SW480 (cell line): Measurements from ENCODE around the gene TAF12.
"Not testable (repeated sequence)": the region's sequence is repeated elsewhere in the genome, so short reads cannot be mapped to it uniquely, and the experiment has no call there.

Source experiments
- DNase-seq: peaks from one replicate; pipeline ENCODE4 v3.0.0-alpha.2; 2016; ENCODE audit warnings: low spot score

TAF12 gene, protein sequence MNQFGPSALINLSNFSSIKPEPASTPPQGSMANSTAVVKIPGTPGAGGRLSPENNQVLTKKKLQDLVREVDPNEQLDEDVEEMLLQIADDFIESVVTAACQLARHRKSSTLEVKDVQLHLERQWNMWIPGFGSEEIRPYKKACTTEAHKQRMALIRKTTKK

GRCh38 chr1:28642847-28643635 lies at the start of gene TAF12:
Gene TAF12 (minus strand): TSS chr1:28643067. CDS start chr1:28622081, 20,986 bp downstream.
- peak; percentile 93 for DNase-seq

GRCh38 chr1:28691627-28692026 lies 48.8 kb upstream of the TAF12 start:
- DNase-seq: not testable (repeated sequence)

DNA sequence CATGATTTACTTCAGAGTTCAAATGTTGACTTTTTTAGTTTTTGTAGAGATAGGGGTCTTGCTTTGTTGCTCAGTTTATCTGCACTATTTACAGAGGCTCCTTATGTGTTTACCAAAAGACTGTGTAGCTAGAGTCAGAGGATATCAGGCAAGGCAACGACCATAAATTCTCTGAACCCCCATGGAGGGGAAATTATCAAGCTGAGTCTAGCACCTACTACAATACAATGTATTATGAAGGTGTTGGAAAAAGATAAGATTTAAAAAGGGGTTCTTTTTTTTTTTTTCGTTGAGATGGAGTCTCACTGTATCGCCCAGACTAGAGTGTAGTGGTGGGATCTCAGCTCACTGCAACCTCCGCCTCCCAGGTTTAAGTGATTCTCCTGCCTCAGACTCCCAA lies 42.1 kb upstream of the TAF12 start:
- no peak for DNase-seq

DNA sequence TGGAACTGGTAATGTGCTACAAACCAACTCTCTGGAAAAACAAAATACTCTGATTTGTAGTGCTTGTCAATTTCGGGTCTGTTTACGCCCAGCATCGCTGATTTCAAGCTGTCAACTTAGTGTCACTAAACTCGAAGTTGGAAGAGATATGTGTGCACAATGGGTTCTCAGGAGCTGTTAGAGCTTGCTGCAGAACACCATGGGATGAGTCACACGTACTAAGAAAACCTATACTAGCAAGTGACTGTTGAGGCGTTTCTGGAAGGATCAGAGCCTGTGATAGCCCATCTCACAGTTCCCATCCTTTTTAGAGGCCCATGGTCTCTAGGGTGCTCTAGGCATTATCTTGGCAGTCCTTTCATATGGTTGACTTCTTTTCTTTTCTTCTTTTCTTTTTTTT lies 40.0 kb upstream of the TAF12 start:
- no peak for DNase-seq

DNA sequence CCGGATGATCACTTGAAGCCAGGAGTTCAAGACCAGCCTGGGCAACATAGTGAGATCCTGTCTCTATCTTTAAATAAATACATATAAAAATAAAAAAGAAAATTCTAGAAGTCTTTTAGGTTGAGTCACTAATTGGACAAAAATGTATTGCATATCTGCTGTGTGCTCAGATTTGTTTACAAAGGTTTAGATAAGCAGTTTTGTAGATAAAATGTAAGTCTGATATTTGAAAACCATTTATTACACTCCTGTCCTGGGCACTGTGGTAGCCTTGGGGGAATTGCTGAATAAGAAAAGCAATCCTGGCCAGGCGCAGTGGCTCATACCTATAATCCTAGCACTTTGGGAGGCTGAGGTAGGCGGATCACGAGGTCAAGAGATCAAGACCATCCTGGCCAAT lies 37.3 kb upstream of the TAF12 start:
- no peak for DNase-seq

GRCh38 chr1:28675924-28676257 lies 33.0 kb upstream of the TAF12 start:
- DNase-seq: no peak

GRCh38 chr1:28672971-28673370 lies 30.1 kb upstream of the TAF12 start:
- not testable (repeated sequence) for DNase-seq

DNA sequence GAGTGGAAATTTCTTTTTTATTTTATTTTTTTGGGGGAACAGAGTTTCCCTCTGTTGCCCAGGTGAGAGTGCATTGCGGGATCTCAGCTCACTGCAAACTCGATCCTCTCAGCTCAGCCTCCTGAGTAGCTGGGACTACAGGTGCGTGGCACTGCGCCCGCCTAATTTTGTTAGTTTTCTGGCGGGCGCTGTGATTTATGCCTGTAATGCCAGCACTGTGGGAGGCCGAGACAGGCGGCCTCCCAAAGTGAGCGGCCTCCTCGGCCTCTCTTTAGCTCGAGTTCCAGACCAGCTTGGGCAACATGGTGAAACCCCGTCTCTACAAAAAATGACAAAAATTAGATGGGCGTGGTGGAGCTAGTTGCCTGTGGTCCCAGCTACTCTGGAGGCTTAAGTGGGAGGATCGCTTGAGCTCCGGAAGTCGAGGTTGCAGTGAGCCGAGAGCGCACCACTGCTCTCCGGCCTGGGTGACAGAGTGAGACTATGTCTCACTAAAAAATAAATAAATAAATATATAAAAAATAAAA lies 28.4 kb upstream of the TAF12 start:
- DNase-seq: no peak

DNA sequence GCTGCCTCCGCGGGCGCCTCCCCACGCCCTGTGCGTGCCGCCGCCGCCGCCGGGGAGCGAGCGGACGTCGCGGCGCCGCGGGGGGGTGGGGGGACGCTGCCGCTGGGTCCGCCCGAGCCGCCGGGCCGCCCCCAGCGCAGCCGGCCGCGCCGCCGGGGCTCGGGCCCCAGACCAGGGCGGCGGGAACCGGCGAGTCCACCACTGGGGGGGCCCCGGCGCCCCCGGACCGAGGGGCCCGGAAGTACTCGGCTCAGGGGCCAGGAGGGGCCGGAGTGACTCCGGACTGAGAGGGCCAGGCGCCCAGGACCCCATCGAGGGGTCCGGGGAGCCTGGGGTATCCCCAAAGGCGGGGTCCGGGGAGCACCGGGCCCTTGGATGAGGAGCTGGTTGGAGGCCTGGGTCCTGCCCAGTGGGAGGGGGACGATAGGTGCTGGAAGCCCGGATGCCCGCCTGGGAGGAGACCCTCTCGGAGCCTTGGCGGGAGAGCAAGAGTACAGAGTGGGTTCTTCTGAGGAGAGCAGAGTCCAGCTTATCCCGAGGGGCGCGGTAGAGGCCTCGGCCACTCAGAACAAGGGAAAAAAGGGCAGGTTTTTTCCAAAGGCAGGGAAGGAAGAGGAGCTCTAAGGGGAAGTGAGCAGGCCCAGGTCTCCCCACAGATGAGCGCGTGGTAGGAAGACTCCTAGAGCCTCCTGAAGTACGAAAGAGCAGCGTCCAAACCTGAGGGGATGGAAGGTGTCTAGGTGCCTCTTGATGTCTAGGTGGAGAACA lies 26.3 kb upstream of the TAF12 start:
- peak; percentile 33 for DNase-seq

GRCh38 chr1:28668191-28668955 lies 25.5 kb upstream of the TAF12 start, which contains the start of gene GMEB1:
Gene GMEB1 (plus strand): TSS chr1:28668784. CDS start chr1:28683613, 14,829 bp downstream.
- peak; percentile 84 for DNase-seq

- DNase-seq: no peak
Measured at GRCh38 chr1:28666806-28667205, 23.9 kb upstream of the TAF12 start.

DNA sequence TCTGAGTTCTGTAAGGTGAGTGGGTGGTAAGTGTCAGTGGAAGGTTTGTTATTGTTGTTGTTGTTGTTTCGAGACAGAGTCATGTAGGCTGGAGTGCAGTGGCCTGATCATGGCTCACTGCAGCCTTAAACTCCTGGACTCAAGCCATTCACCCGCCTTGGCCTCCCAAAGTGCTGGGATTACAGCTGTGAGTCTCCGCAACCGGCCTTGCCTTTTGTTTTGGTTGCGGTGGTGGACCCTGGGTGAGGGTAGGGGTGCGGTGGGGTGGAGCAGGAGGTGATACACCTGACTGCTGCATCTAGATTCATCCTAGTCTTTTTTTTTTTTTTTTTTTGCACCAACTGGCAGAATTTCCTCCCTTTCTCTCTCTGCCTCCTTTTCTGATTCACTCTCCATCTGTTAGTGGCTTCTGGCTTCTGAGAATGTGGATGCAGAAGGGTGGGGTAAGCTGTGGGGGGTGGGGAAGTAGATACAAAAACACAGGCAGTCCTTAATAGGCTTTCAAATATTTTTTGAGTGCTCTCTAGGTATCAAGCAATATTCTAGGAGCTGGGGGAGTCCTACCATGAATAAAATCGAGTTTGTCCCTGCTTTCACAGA lies 21.1 kb upstream of the TAF12 start:
- no peak for DNase-seq

GRCh38 chr1:28656335-28656734 lies 13.5 kb upstream of the TAF12 start:
- no peak for DNase-seq

DNA sequence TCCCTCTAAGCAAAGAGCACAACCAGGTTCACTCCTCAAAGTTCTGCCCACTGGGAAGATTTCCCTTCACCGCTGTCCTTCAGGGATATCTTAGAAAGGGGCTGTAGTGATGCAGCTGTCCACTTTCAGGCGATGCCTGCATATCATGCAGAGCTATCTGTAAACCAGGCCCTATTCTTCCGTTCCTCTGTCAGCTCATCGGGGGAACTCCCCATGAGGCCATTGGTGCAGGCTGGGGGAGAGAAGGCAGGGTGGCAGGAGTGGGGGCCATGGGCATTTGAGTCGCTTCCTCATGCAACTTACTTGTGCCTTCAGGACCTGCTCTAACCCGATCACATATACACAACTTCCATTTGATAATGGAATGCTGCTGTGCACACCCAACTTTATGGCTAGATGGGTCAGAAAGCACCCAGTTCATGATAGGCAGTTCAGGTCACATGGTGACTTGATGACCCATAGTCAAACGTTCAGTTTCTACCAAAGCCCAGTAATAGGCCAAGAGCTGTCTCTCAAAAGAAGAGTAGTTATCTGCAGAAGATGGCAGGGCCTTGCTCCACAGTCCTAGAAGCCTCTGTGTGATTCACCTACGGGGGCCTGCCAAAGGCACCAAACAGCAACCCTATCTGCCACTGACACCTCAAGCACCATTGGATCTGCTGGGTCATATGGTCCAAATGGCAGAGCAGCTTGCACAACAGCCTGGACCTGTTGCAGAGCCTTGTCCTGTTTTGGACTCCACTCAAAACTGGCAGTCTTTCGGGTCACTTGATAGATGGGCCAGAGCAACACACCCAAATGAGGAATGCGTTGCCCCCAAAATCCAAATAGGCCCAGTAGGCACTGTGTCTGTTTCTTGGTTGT lies 12.8 kb upstream of the TAF12 start:
- not testable (repeated sequence) for DNase-seq

GRCh38 chr1:28653870-28654269 lies 11.0 kb upstream of the TAF12 start:
- DNase-seq: peak; percentile 37

DNA sequence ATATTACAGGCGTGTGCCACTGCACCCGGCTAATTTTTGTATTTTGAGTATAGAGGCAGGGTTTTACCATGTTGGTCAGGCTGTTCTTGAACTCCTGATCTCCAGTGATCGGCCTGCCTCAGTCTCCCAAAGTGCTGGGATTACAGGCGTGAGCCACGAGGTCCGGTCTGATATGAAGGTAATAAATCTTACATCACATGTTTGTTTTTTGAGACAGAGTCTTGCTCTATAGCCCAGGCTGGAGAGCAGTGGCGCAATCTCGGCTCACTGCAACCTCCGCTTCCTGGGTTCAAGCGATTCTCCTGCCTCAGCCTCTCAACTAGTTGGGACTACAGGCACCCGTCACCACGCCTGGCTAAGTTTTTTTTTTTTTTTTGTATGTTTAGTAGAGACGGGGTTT lies 10.2 kb upstream of the TAF12 start:
- DNase-seq: not testable (repeated sequence)

DNA sequence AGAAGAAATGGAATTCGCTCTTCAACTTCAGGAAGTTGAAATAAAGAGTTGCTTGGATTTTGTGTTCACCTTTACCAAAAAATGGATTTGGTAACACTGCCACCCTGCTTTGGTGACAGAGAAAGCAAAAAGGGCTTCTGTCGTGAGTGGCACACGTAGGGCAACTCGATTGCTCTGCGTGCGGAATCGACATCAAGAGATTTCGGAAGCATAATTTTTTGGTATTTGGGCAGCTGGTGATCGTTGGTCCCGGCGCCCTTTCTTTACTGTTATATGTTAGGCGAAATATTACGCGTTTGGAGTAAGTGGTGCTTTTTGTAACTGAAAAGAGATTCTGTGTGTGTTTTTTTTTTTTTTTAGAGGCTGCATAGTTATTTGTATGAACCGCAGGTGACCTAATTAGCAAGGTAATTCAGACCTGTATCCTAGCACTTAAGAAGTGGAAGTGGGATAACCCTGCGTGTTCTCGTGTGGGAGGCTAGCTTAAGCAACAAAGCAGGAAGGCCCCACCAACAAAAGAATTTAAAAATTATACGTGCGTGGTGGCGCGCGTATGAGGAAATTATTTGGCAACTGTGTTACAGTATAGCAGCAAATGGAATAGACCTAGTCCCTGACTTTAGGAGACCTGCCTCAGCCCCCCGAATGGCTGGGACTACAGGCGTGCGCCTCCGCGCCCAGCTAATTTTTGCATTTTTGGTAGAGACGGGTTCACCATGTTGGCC lies 5.8 kb upstream of the TAF12 start, which contains the start of gene RNU11:
Gene RNU11 (plus strand): TSS at position 127 of the 725 bp plus-strand sequence.
- DNase-seq: peak; percentile 98

- DNase-seq: peak; percentile 95
Measured at GRCh38 chr1:28648008-28648473, 5.2 kb upstream of the TAF12 start.

- no peak for DNase-seq
Measured at GRCh38 chr1:28646040-28646439, 3.2 kb upstream of the TAF12 start.

GRCh38 chr1:28645406-28645805 lies 2.5 kb upstream of the TAF12 start:
- DNase-seq: not testable (repeated sequence)
